HepG2 (cell line): ENCODE results near the gene TESK1. TPM values are rescaled to one million over a fixed set of nuclear protein-coding genes. Genes with fewer than 3 reads are reported as not detected.

ENCODE experiments used
- ATRX ChIP-seq: sonication (generic); formaldehyde crosslinking; IDR thresholded peaks from 2 replicates; pipeline ENCODE4 v1.4.0; 2020; ENCODE audit warnings: missing genetic modification reagents, borderline replicate concordance
- CC2D1A ChIP-seq: sonication (generic); formaldehyde crosslinking; IDR thresholded peaks from 2 replicates; pipeline ENCODE4 v1.8.1; 2023; ENCODE audit warnings: mild to moderate bottlenecking, missing genetic modification reagents
- E2F5 ChIP-seq: sonication (generic); formaldehyde crosslinking; conservative IDR thresholded peaks from 2 replicates; pipeline ENCODE4 v1.4.0; 2020; ENCODE audit warnings: missing genetic modification reagents
- GATAD2A ChIP-seq: IDR thresholded peaks from 2 replicates; pipeline ENCODE4 v1.6.1; 2016
- HCFC1 ChIP-seq: fragments of 150-350 bp; IDR thresholded peaks from 2 replicates; pipeline ENCODE4 v1.6.1; 2014; ENCODE audit warnings: low read depth, low read length
- HMG20B ChIP-seq: conservative IDR thresholded peaks from 2 replicates; pipeline ENCODE4 v1.6.1; 2016; ENCODE audit warnings: missing genetic modification reagents, missing compliant biosample characterization
- IRX3 ChIP-seq: sonication (generic); formaldehyde crosslinking; IDR thresholded peaks from 2 replicates; pipeline ENCODE4 v1.8.1; 2023; ENCODE audit warnings: mild to moderate bottlenecking, low read depth, missing genetic modification reagents, borderline replicate concordance
- JUND ChIP-seq: sonication (generic); formaldehyde crosslinking; IDR thresholded peaks from 2 replicates; pipeline ENCODE4 v1.8.0; 2022; ENCODE audit warnings: mild to moderate bottlenecking, missing genetic modification reagents
- KAT7 ChIP-seq: IDR thresholded peaks from 2 replicates; pipeline ENCODE4 v1.6.1; 2018; ENCODE audit warnings: borderline replicate concordance, missing compliant biosample characterization
- KLF15 ChIP-seq: sonication (generic); formaldehyde crosslinking; IDR thresholded peaks from 2 replicates; pipeline ENCODE4 v1.8.1; 2023; ENCODE audit warnings: borderline replicate concordance, mild to moderate bottlenecking, inconsistent platforms, missing genetic modification reagents, mixed read lengths
- KLF16 ChIP-seq, 2 experiments: sonication (generic) in 1 of 2; formaldehyde crosslinking in 1 of 2; IDR thresholded peaks; 2 replicates each; pipeline versions ENCODE4 v1.6.1 to v1.8.0; 2016 to 2023; ENCODE audit warnings: missing genetic modification reagents in 2 of 2, missing compliant biosample characterization in 1 of 2
- SALL2 ChIP-seq: sonication (generic); formaldehyde crosslinking; IDR thresholded peaks from 2 replicates; pipeline ENCODE4 v1.8.1; 2023; ENCODE audit warnings: mild to moderate bottlenecking, missing genetic modification reagents, inconsistent platforms
- TBX2 ChIP-seq: sonication (generic); formaldehyde crosslinking; IDR thresholded peaks from 2 replicates; pipeline ENCODE4 v1.5.0; 2020; ENCODE audit warnings: missing genetic modification reagents, mild to moderate bottlenecking, borderline replicate concordance
- TGIF2 ChIP-seq: IDR thresholded peaks from 2 replicates; pipeline ENCODE4 v1.6.1; 2016; ENCODE audit warnings: control low read depth, missing compliant biosample characterization
- TP53 ChIP-seq: sonication (generic); formaldehyde crosslinking; conservative IDR thresholded peaks from 2 replicates; pipeline ENCODE4 v1.4.0; 2020; ENCODE audit warnings: missing genetic modification reagents
- TRAFD1 ChIP-seq: sonication (generic); formaldehyde crosslinking; IDR thresholded peaks from 2 replicates; pipeline ENCODE4 v1.5.1; 2020; ENCODE audit warnings: missing genetic modification reagents, mild to moderate bottlenecking, borderline replicate concordance
- U2AF2 ChIP-seq: fragments of 200-400 bp; formaldehyde crosslinking; IDR thresholded peaks from 2 replicates; pipeline ENCODE4 v1.6.1; 2017; ENCODE audit warnings: low read depth, mild to moderate bottlenecking, low read length
- ZBTB42 ChIP-seq: sonication (generic); formaldehyde crosslinking; IDR thresholded peaks from 2 replicates; pipeline ENCODE4 v1.5.0; 2020; ENCODE audit warnings: mild to moderate bottlenecking, missing genetic modification reagents
- ZFP91 ChIP-seq: sonication (generic); formaldehyde crosslinking; IDR thresholded peaks from 2 replicates; pipeline ENCODE4 v1.9.0; 2022; ENCODE audit warnings: missing genetic modification reagents, mild to moderate bottlenecking, borderline replicate concordance
- ZKSCAN1 ChIP-seq: fragments of 150-350 bp; IDR thresholded peaks from 2 replicates; pipeline ENCODE4 v1.6.1; 2014; ENCODE audit warnings: low read length
- ZKSCAN8 ChIP-seq: IDR thresholded peaks from 2 replicates; pipeline ENCODE4 v1.6.1; 2016; ENCODE audit warnings: borderline replicate concordance, missing genetic modification reagents, missing compliant biosample characterization
- ZNF224 ChIP-seq: sonication (generic); formaldehyde crosslinking; IDR thresholded peaks from 2 replicates; pipeline ENCODE4 v1.5.0; 2020; ENCODE audit warnings: mild to moderate bottlenecking, missing genetic modification reagents
- ZNF569 ChIP-seq: sonication (generic); formaldehyde crosslinking; IDR thresholded peaks from 2 replicates; pipeline ENCODE4 v1.5.0; 2020; ENCODE audit warnings: mild to moderate bottlenecking, missing genetic modification reagents, moderate library complexity, borderline replicate concordance
- ZNF597 ChIP-seq: sonication (generic); formaldehyde crosslinking; IDR thresholded peaks from 2 replicates; pipeline ENCODE4 v1.5.0; 2020; ENCODE audit warnings: missing genetic modification reagents
- ZNF737 ChIP-seq: sonication (generic); formaldehyde crosslinking; IDR thresholded peaks from 2 replicates; pipeline ENCODE4 v1.5.0; 2020; ENCODE audit warnings: missing genetic modification reagents, mild to moderate bottlenecking, borderline replicate concordance
- ZSCAN22 ChIP-seq: sonication (generic); formaldehyde crosslinking; IDR thresholded peaks from 2 replicates; pipeline ENCODE4 v1.4.0; 2020; ENCODE audit warnings: mild to moderate bottlenecking, missing genetic modification reagents
- ZSCAN29 ChIP-seq: sonication (generic); formaldehyde crosslinking; conservative IDR thresholded peaks from 2 replicates; pipeline ENCODE4 v1.4.0; 2020; ENCODE audit warnings: mild to moderate bottlenecking, missing genetic modification reagents
- polyA plus RNA-seq, 8 experiments: library from polyadenylated mRNA; depleted of rRNA in 3 of 8; stranded (reverse) in 7 of 8; unstranded in 1 of 8; fragments of >200 nt; fragmentation: Illumina TruSeq in 4 of 8; extraction: Trizol in 4 of 8; gene quantifications; 2 replicates each; pipeline versions ENCODE4 v1.2.1 to v1.2.3, GENCODE V29; 2011 to 2016; ENCODE audit warnings: low read depth in 4 of 8, missing spikeins in 1 of 8, mixed read lengths in 1 of 8; ENCODE audit not compliant: insufficient read depth in 1 of 8
- total RNA-seq, 5 experiments: library from RNA; depleted of rRNA; stranded (reverse); fragments of >200 nt; fragmentation: Illumina TruSeq; extraction: Trizol; gene quantifications; 2 replicates each; pipeline ENCODE4 v1.2.3, GENCODE V29; 2016; ENCODE audit warnings: low read depth in 1 of 5

The TESK1 gene
- total and polyA plus RNA-seq, 2 of the 13 experiments (the other 11 are each of a cell fraction or from before 2014, with no cell fraction given) = 7.3 to 13.6 TPM

GRCh38 chr9:35646533-35647265 is 41.6 kb downstream of the TESK1 start (continued):
- TF ChIP-seq ZKSCAN1 = no peak
- no peak for TF ChIP-seq TP53
- no peak for TF ChIP-seq HMG20B (CRISPR knock-in tag)
- TF ChIP-seq ZSCAN22 = no peak
- TF ChIP-seq ZBTB42 (CRISPR knock-in tag) = no peak
- no peak for TF ChIP-seq CC2D1A (CRISPR knock-in tag)
- TF ChIP-seq U2AF2 = no peak
- 0 out of 2 replicates have a peak, but pooled peaks have one; percentile 40 for TF ChIP-seq ZNF597
- no peak for TF ChIP-seq ZNF569 (CRISPR knock-in tag)
- TF ChIP-seq E2F5 (CRISPR knock-in tag) = 0 out of 2 replicates have a peak, but pooled peaks have one; percentile 22
- TF ChIP-seq GATAD2A (CRISPR knock-in tag) = no peak
- TF ChIP-seq ZKSCAN8 = no peak
- TF ChIP-seq HCFC1 = peak; percentile 88
- TF ChIP-seq ATRX = no peak
- TF ChIP-seq TRAFD1 (CRISPR knock-in tag) = no peak
- TF ChIP-seq KLF15 (CRISPR knock-in tag) = no peak
- TF ChIP-seq TBX2 (CRISPR knock-in tag) = peak; percentile 51
- no peak; a peak in 1 of 4 replicates for TF ChIP-seq KLF16 (CRISPR knock-in tag; IDR thresholded peaks at IDR 0.05)
- no peak for TF ChIP-seq TGIF2 (CRISPR knock-in tag)
- TF ChIP-seq ZFP91 = peak; percentile 72; the same call in 1 of the 2 replicates
- no peak for TF ChIP-seq ZSCAN29 (CRISPR knock-in tag)
- no peak for TF ChIP-seq ZNF224
- TF ChIP-seq KAT7 (CRISPR knock-in tag) = peak; percentile 59; the same call in 1 of the 2 replicates
- TF ChIP-seq SALL2 (CRISPR knock-in tag) = peak; percentile 91
- TF ChIP-seq IRX3 (CRISPR knock-in tag) = no peak
- TF ChIP-seq JUND (CRISPR knock-in tag) = no peak
- no peak for TF ChIP-seq ZNF737 (CRISPR knock-in tag)
